Progenitor cell of endocrine pancreas (in vitro differentiated cells): ENCODE data around the gene SLC7A6OS. TPM values are rescaled to one million over a fixed set of nuclear protein-coding genes. Genes with fewer than 3 reads are reported as not detected.

Experiments used
- DNase-seq: peaks from one replicate; pipeline ENCODE4 v3.0.0; 2021; ENCODE audit warnings: low spot score; ENCODE audit not compliant: unreplicated experiment
- H3K27ac Mint-ChIP-seq: 2 replicates; pipeline ENCODE4 v1.8.0; 2021; ENCODE audit warnings: mild to moderate bottlenecking, moderate library complexity, mixed read lengths
- H3K27me3 Mint-ChIP-seq: 2 replicates; pipeline ENCODE4 v1.8.0; 2021; ENCODE audit warnings: mixed read lengths
- H3K36me3 Mint-ChIP-seq: 2 replicates; pipeline ENCODE4 v1.8.0; 2022; ENCODE audit warnings: mixed read lengths; ENCODE audit not compliant: insufficient read depth
- H3K4me1 Mint-ChIP-seq: 2 replicates; pipeline ENCODE4 v1.8.0; 2021; ENCODE audit warnings: low read depth, mixed read lengths
- H3K4me3 Mint-ChIP-seq: 2 replicates; pipeline ENCODE4 v1.8.0; 2021; ENCODE audit warnings: low read depth, mild to moderate bottlenecking, moderate library complexity, mixed read lengths
- H3K9me3 Mint-ChIP-seq: 2 replicates; pipeline ENCODE4 v1.8.0; 2021; ENCODE audit warnings: low read depth, mixed read lengths
- CTCF ChIP-seq: fragments of 200-600 bp; sonication (generic); IDR thresholded peaks from one replicate; pipeline ENCODE4 v1.5.0; 2021; ENCODE audit warnings: antibody characterized with exemption, mild to moderate bottlenecking; ENCODE audit not compliant: unreplicated experiment
- total RNA-seq: library from RNA; stranded (reverse); gene quantifications from 2 replicates; pipeline ENCODE4 v1.2.1, GENCODE V29; 2021

Gene SLC7A6OS
- total RNA-seq, 1 donor from 2014 or later: 23.9 TPM

GRCh38 chr16:68306633-68307032 lies 4.1 kb downstream of the SLC7A6OS start:
- DNase-seq: no peak
- Mint-ChIP-seq H3K9me3 (no peaks in the 10 kb centered on the region), H3K27me3 (no peaks in the 10 kb centered on the region), H3K27ac (no peak overlapping the region), H3K4me1 (peaks cover 11% of the 10 kb centered on the region), H3K4me3 (no peak overlapping the region), H3K36me3 (peaks cover 14% of the 10 kb centered on the region)
- TF ChIP-seq CTCF: no peak

GRCh38 chr16:68300734-68301459 lies 9.8 kb downstream of the SLC7A6OS start:
- H3K27ac Mint-ChIP-seq: no peak overlapping the region

GRCh38 chr16:68299571-68300453 lies 10.9 kb downstream of the SLC7A6OS start:
- Mint-ChIP-seq H3K9me3 (no peaks in the 10 kb centered on the region), H3K4me1 (peaks cover 7% of the 10 kb centered on the region), H3K27ac (no peak overlapping the region), H3K36me3 (peaks cover 16% of the 10 kb centered on the region), H3K27me3 (no peaks in the 10 kb centered on the region), H3K4me3 (no peak overlapping the region)
- DNase-seq: no peak
- TF ChIP-seq CTCF: no peak

More at GRCh38 chr16:68300734-68301459, 9.8 kb downstream of the SLC7A6OS start:
- H3K36me3 Mint-ChIP-seq: peaks cover 16% of the 10 kb centered on the region
- TF ChIP-seq CTCF: no peak
- no peak overlapping the region for H3K4me3 Mint-ChIP-seq
- DNase-seq: no peak
- H3K9me3 Mint-ChIP-seq: no peaks in the 10 kb centered on the region
- H3K4me1 Mint-ChIP-seq: peaks cover 7% of the 10 kb centered on the region
- no peaks in the 10 kb centered on the region for H3K27me3 Mint-ChIP-seq

- DNase-seq: no peak
- Mint-ChIP-seq H3K4me3 (no peak overlapping the region), H3K9me3 (no peaks in the 10 kb centered on the region), H3K36me3 (peaks cover 17% of the 10 kb centered on the region), H3K27me3 (no peaks in the 10 kb centered on the region), H3K4me1 (peaks cover 7% of the 10 kb centered on the region), H3K27ac (no peak overlapping the region)
- TF ChIP-seq CTCF: no peak
Observed at GRCh38 chr16:68298907-68299561, 11.7 kb downstream of the SLC7A6OS start.

GRCh38 chr16:68298312-68298711 lies 12.4 kb downstream of the SLC7A6OS start:
- no peaks in the 10 kb centered on the region for H3K27me3 Mint-ChIP-seq
- no peaks in the 10 kb centered on the region for H3K9me3 Mint-ChIP-seq
- peaks cover 12% of the 10 kb centered on the region for H3K36me3 Mint-ChIP-seq
- H3K4me1 Mint-ChIP-seq: peaks cover 7% of the 10 kb centered on the region
- DNase-seq: no peak
- no peak overlapping the region for H3K4me3 Mint-ChIP-seq
- no peak for TF ChIP-seq CTCF
- H3K27ac Mint-ChIP-seq: no peak overlapping the region
